Stimulated activated CD8-positive, alpha-beta memory T cell treated with anti-CD3 and anti-CD28 coated beads, Interleukin-15, amount 100 ng/mL, for 24 hours (primary cell): ENCODE measurements around the gene DCST2.
"Not testable (repeated sequence)": the region's sequence is repeated elsewhere in the genome, so short reads cannot be mapped to it uniquely, and the experiment has no call there.

Source experiments
- DNase-seq: peaks from one replicate; pipeline ENCODE4 v3.0.0-alpha.2; 2020; ENCODE audit warnings: low read depth

Gene DCST2

DNA sequence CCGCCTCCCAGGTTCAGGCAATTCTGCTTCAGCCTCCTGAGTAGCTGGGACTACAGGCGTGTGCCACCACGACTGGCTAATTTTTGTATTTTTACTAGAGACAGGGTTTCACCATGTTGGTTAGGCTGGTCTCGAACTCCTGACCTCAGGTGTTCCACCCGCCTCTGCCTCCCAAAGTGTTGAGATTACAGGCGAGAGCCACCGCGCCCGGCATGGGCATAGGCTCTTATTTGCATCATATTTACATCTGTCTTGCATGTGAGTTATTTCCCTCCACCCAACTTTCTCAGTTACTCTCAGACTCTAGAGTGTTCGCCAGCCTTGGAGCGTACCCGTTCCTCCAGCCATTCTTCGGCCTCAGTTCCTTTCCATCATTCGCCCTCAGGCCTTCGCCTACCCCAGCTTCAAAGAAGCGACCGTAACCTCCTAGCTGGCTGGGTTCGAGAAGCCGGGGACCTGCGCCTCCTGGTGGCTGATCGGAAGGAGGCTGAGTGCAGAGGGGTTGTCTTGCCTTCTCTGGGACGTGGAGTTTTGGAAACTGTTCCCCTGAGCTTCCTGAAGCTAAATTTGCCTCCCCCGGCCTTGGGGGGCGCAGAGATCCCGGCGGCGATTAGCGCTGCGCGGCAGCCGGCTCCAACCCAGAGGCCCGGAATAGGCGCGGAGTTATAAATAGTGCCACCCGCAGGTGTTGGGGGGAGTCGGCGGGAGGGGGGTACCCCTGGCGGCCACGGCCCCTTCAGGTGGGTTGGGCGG lies 34.6 kb downstream of the DCST2 start:
- no peak for DNase-seq

- no peak for DNase-seq
Observed at GRCh38 chr1:154998201-154998780, 35.3 kb downstream of the DCST2 start.

DNA sequence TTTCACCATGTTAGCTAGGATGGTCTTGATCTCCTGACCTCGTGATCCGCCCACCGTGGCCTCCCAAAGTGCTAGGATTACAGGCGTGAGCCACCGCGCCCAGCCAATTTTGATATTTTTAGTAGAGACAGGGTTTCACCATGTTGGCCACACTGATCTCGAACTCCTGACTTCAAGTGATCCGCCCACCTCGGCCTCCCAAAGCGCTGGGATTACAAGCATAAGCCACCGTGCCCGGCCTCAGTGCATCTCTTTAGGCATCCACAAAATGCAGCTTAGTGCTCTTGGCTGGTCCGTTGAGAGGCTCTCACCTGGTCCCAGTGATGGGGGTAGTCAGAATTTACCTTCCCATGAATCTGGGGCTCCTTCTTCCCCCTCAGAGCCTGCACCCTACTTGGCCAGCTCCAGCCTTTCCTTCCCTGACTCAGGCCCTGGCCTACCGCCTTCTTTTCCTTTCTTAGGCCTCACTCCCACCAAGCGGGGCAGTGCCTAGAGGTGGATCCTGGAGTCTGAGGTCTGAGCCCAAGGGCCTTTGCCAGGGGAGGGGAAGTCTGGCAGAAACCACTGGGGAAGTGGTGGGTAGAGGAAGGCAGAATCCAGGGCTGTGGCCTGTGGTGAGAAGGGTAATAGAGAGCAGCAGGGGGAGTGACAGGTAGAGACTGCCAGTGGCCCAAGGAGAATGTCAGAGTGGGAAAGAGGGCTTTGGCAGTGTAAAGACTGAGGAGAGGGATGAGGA lies 36.4 kb downstream of the DCST2 start:
- DNase-seq: no peak

DNA sequence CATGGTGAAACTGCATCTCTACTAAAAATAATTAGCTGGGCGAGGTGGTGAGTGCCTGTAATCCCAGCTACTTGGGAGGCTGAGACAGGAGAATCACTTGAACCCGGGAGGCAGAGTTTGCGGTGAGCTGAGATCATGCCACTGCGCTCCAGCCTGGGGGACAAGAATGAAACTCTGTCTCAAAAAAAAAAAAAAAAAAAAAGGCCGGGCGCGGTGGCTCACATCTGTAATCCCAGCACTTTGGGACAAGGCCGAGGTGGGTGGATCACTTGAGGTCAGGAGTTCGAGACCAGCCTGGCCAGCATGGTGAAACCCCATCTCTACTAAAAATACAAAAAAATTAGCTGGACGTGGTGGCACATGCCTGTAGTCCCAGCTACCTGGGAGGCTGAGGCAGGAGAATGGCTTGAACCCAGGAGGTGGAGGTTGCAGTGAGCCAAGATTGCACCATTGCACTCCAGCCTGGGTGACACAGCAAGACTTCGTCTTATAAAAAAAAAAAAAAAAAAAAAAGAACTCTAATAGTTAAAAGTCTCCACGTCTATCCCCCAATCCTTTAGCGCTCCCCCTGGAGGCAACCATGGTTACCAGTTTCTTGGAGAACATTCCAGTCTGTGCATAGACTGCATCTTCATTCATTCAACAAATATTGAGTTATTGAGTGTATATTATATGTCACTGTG lies 38.1 kb downstream of the DCST2 start:
- not testable (repeated sequence) for DNase-seq

- no peak for DNase-seq
Observed at GRCh38 chr1:154994591-154994990, 39.0 kb downstream of the DCST2 start.

DNA sequence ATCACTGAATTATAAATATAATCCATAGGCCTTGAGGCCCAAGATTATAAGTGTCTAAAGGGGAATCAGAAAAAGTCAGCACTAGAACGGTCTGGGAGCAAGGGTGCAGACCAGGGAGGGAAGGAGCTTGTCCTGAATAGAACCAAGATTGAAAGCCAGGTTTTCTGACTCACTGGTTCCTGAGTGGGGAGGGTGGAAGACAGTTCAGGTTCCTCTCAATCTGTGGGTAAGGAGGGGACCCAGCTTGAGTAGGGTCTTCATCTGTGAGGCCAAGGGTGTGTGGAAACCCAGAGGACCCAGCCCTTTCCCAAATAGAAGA lies 39.4 kb downstream of the DCST2 start:
- no peak for DNase-seq

DNA sequence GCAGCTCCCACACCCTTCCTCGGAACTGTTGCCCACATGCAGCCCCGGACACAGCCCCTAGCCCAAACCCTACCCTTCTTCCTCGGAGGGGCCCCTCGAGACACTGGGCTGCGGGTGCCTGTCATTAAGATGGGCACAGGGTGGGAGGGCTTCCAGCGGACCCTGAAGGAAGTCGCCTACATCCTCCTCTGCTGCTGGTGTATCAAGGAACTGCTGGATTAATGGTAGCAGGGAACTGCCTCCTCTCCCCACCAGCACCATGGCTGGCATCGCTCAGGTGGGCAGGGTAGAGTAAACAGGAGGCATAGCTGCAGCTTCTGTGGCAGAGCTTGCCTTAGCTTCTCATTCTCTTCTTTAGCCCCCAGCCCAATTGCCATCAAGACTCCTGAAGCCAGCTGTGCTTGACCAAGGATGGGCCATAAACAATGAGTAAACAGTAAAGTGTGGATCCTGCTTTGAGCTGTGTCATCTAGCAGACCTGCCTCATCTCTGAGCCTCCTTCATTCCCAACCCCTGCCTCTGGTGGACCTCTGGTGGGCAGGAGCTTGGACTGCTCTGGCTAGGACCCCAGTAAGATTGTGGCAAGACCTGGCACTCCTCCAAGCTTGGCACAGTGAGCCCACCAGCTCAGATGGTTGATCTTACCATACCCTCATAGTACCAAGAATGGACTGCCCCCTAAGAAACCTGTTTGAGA lies 39.9 kb downstream of the DCST2 start, which contains the start of gene LENEP:
LENEP (plus strand) TSS at position 15 of the 697 bp plus-strand sequence; CDS start at position 37, 22 bp downstream.
- no peak for DNase-seq

DNA sequence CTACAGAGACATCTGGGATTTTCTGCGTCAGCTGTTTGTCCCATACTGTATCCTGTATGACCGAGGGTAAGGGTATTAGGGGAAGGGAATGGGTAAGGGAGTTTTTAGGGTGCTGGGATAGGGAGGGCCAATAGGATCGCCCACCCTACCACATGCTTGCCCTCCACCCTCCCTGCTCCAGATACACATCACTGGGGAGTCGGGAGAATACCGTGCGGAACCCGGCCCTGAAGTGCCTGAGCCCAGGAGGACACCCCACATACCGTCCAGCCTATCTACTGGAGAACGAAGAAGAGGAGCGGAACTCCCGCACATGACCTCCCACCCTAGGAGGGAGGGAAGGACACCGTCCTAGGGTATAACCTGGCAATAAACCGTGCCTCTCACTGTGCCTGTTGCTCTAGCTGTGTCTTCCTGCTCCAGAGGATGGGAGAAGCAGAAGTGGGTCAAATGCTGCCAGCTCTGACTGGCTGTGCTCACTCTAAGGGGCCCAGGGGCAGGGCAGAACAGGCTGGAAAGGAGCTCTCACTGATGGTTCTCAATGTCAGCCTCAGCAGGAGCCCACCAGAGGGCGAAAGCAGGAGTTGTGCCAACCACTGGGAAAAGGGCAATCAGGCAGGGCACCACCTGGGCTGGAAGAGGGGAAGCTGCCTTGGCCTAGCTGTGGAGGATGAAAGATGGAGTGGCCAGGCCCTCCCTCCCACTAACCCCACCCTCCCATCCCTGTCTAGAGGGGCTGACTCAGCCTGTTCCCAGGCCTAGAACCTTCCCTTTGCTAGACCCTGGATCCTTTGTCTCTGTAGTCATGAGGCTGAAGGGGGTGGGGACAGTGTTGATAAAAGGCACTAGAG lies 40.6 kb downstream of the DCST2 start:
- no peak for DNase-seq

DNA sequence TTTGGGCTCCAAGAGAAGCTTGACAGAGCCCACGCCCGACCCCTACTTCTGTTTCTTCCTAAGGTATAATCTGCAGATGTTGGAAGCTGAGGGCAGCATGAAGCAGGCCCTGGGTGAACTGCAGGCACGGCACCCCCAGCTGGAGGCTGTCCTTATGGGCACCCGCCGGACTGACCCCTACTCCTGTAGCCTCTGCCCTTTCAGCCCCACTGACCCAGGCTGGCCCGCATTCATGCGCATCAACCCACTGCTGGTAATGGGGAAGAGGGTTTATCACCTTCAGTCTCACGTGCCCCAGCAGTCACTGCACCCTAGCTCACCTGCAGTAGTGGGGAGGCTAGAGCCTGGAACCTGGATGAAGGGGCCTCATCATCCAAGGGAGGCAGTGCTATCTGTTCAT lies 43.3 kb downstream of the DCST2 start:
- no peak for DNase-seq

DNA sequence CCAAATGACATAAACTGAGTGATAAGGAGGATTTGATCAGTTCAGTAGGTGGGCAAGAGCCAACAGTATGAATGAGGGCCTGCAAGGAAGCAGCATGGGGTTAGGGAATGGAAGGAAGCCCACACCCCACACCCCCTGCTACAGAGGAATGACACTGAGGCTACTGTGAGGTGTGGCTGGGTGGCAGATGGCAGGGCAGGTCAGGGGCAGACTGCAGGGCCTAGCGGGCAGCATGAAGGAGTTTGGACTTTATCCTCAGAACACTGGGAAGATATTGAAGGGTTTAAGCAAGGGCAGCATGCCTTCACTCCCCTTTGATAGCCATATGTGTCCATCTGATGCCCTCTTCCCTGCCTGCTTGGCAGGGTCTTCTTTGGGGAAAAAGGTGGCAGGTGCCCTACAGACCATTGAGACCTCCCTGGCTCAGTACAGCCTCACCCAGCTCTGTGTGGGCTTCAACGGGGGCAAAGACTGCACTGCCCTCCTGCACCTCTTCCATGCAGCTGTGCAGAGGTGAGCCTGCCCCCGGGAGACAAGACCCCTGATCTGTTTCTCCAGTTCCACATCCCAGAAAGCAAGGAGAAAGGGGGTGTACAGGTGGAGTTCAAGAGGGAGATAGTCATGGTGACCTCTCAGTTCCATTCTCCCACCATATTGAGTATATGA lies 44.3 kb downstream of the DCST2 start:
- no peak for DNase-seq

- no peak for DNase-seq
Observed at GRCh38 chr1:154988058-154988954, 45.3 kb downstream of the DCST2 start.

DNA sequence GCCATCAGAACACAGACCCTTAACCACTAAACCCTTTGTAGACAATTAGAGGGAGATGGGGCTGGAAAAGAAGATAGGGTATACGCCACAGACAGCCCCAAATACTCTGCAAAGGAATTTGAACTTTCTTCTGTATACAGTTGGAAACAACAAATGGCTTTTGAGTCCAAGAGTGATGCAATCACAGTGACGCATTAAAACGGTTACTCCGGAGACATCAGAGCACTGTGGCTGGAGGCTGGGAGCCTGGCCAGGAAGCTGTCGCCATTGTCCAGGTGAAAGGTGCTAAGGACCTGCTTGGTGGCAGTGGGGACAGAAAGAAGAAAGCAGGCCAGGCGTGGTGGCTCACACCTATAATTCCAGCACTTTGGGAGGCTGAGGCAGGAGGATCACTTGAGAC lies 46.3 kb downstream of the DCST2 start:
- DNase-seq: no peak

DNA sequence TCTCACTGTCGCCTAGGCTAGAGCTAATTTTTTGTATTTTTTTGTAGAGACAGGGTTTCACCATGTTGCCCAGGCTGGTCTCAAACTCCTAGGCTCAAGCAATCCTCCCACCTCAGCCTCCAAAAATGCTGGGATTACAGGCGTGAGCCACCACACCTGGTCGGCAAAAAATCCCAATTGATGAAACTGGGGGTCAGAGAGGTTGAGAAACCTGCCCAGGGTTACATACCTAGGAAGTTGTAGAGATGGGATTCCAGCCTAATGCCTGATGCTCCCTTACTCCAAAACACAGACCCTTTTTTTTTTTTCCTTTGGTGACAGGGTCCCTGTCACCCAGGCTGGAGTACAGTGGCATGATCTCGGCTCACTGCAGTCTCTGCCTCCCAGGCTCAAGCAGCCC lies 46.8 kb downstream of the DCST2 start:
- DNase-seq: not testable (repeated sequence)

DNA sequence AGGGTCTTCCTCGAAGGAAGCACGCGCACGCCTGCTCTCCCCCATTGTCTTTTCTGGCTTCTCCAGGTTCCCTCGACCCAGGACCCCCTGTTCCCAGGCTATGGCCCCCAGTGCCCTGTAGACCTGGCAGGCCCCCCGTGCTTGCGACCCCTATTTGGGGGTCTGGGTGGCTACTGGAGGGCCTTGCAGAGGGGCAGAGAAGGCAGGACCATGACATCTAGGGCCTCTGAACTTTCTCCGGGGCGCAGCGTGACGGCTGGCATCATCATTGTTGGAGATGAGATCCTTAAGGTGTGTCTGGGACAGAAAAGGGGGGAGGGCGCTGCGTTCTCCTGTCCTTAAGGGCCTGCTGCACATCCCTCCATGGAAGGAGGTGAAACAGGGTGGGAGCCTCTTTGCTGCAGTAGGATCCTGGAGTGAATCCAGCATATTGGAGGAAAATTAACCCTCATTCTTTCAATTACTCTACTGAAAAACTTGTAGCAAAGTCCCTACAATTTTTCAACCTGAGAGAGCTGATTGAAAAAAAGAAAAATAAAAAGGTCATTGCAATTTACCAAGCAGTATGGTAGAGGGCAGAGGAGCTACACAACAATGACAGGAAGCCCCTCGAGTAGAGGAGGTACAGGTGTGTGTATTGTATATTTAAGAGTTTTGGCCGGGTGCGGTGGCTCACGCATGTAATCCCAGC lies 49.7 kb downstream of the DCST2 start:
- DNase-seq: no peak

- DNase-seq: peak; percentile 75
Observed at GRCh38 chr1:154982897-154983648, 50.5 kb downstream of the DCST2 start, which contains the start of gene FLAD1. Gene FLAD1 (plus strand): TSS chr1:154983344. CDS start chr1:154983695, 351 bp downstream.

- no peak for DNase-seq
Observed at GRCh38 chr1:154982341-154982740, 51.2 kb downstream of the DCST2 start.

GRCh38 chr1:154978360-154978759 lies 55.2 kb downstream of the DCST2 start:
- DNase-seq: no peak

DNA sequence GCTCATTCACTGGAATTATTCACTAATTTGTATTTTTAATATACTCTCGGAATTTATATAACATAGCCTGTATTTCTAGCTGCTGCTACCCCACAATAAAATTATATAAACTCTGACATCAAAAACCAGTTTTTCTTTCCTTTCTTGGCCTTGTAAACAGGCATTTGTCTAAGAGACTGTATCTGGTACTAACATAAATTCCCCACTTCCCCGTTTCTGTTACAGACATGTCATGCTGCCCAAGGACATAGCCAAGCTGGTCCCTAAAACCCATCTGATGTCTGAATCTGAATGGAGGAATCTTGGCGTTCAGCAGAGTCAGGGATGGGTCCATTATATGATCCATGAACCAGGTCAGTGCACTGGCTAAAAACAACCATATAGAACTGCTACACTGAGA lies 55.8 kb downstream of the DCST2 start:
- DNase-seq: not testable (repeated sequence)
